NCI-H146 treated with DMSO at 0.1 percent for 48 hours (cell line): Measurements from ENCODE around the gene CSNK1A1.
"Not testable (repeated sequence)": the region's sequence is repeated elsewhere in the genome, so short reads cannot be mapped to it uniquely, and the experiment has no call there.

Source experiments
- DNase-seq: peaks from one replicate; lab custom pipeline; 2025; ENCODE audit not compliant: unreplicated experiment; lab: John Stamatoyannopoulos, UW

The CSNK1A1 gene

DNA sequence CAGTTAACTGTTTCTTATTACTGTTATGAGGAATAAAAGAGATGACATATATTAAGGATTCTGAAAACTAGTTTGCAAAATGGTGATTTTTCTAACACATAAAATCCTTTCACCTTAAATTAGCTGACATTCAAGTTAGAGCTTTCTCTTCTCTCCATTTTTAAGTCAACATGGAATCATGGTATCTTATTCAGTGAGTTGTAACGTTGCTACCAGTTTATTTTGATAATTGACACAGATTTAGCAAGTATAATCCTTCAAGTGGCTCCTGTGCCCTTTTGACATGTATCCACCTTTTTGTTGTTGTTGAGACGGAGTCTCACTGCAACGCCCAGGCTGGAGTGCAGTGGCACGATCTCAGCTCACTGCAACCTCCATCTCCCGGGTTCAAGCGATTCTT is 58.5 kb downstream of the CSNK1A1 start:
- no peak for DNase-seq

DNA sequence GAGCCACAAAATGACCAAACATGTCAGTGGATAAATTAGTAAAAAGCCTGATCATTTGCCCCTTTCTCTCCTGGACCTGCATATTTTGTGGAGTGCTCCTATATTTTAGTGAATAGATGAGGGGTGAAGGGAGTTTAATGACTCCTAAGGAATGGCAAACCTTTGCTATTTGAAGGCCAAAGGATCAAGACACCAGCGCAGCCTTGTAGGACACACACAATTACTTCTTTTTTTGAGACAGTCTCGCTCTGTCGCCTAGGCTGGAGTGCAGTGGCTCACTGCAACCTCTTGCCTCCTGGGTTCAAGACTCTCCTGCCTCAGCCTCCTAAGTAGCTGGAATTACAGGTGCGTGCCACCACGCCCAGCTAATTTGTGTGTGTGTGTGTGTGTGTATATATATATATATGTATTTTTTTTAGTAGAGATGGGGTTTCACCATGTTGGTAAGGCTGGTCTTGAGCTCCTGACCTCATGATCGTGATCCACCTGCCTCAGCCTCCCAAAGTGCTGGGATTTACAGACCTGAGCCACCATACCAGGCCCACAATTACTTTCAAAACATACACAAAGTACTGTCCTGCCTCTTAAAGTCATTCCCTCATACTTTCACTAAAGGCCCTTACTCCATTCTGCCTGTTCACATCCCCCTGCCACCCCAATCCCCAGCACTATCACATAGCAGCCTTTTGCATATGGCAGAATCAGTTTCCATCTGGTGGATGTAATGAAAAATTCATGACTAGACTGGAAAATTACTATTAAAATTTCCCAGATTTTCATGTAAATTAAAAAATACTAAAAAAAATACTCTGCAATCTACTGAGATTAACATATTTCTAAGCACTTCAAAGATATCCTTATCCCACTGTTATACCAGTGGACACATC is 60.4 kb downstream of the CSNK1A1 start:
- DNase-seq = no peak

DNA sequence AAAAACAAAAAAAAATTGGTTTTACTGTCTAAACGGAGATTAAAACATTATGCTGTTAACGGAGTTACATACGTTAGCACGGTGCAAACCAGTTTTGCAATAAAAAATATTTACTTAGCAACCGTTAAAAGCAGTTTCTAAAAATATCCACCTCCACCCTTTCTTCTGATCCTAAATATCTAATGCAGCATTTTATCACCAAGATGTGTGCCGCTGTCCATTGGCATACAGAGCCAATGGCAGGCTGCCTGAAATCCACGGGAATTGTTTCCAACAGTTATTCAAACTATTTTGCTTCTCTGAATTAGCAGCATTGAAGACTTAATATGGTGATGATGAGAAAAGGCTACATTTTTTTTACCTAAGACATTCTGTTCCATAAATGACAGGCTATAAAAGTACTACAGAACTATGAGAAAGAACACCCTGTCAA is 61.6 kb downstream of the CSNK1A1 start:
- no peak for DNase-seq

- no peak for DNase-seq
These were observed 62.5 kb downstream of the CSNK1A1 start for GRCh38 chr5:149488645-149489306.

GRCh38 chr5:149487672-149488071 is 63.6 kb downstream of the CSNK1A1 start:
- no peak for DNase-seq

- DNase-seq = no peak
These were observed 64.3 kb downstream of the CSNK1A1 start for GRCh38 chr5:149486726-149487635.

- DNase-seq = no peak
These were observed 65.3 kb downstream of the CSNK1A1 start for GRCh38 chr5:149485655-149486615.

- DNase-seq = no peak
These were observed 69.8 kb downstream of the CSNK1A1 start for GRCh38 chr5:149481485-149481884.

GRCh38 chr5:149478761-149479160 is 72.5 kb downstream of the CSNK1A1 start:
- no peak for DNase-seq

DNA sequence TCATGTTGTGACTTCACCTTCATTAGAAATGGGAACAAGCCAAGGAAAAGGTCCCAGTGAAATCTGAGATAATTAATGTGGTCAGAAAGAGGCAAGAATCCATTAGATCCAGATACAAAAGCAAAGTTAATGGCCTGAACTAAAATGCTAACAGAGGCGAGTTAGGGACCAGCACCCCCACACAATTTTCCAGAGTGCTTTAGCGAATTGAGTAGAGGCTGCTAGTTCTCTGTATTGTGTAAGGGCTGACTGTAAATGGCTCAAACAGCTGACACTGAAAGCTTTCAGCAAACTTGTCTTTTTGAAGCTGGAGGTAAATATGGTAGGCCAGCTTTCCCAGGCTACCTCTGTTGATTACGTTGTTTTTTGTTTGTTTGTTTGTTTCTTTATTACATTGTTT is 75.5 kb downstream of the CSNK1A1 start:
- DNase-seq = no peak

DNA sequence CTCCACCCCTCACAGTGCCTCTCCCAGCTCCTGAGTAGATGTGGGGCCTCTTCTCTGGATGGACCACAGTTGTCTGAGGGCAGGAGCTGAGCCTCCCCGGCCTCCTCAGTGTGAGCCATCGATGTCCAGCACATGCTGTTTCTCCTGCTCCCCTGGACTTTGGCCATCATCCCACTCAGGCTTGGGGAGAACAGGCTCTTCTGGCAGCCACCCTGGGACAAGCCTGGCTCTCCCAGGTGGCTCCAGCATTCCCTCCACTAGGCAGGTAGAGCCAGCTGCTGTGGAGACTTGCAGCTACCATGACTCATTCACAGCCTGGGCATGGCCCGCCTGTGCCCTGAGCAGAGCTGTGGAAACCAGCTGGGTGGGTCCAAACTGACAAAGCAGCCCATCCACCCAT is 77.0 kb downstream of the CSNK1A1 start:
- no peak for DNase-seq

DNA sequence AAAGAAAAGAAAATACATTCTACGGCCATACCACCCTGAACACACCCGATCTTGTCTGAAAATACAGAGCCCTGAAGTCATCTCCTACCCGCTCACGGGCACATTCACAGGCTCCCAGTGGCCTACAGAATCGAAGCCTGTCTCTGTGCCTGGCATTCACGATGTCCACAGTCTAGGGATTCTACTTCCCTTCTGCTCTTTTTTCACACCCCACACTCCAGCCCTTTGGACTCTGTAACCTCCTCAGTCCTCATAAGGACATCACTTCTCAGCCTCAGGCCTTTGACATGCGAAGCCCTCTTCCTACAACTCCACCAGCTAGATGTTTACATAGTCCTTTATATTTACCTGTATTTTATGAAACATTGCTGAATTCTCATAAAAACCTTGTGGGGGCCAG is 77.8 kb downstream of the CSNK1A1 start:
- DNase-seq = no peak

GRCh38 chr5:149472399-149472798 is 78.8 kb downstream of the CSNK1A1 start:
- no peak for DNase-seq

DNA sequence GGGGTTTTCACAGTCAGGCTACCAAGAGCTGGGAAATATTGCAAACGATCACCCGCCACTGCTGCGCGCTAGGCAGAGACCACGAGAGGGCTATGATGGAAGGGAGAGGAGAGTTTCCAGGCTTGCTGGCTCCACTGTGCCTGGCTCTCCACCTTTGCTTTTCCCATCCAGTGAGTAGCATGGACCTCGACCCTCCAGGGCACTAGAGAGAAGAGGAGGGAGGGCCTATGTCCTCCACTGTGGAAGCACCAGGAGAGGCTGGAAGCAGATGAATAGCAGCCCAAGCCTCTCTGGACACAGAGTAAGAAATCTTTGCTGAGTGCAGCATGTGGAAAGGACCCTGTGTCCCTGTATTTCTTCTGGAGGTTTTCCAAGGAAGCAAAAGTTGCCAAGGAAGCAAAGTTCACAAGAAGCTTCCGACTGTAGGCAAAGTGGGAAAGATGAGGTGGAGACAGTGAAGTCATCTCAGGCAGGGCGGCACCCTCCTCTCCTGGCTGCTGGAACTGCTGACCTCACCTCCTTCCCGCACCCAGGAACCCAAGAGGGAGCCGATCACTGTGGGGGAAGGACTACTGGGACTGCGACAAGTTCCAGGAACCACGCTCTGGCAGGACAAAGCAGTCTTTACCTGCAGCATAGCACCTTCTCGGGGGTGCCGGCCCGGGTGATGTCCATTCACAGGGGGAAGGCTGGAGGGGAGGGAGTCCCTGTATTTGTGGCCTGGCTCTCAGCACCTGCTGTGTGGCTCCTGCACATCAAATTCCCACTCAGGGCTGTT is 79.6 kb downstream of the CSNK1A1 start:
- no peak for DNase-seq

GRCh38 chr5:149470942-149471341 is 80.3 kb downstream of the CSNK1A1 start:
- no peak for DNase-seq

DNA sequence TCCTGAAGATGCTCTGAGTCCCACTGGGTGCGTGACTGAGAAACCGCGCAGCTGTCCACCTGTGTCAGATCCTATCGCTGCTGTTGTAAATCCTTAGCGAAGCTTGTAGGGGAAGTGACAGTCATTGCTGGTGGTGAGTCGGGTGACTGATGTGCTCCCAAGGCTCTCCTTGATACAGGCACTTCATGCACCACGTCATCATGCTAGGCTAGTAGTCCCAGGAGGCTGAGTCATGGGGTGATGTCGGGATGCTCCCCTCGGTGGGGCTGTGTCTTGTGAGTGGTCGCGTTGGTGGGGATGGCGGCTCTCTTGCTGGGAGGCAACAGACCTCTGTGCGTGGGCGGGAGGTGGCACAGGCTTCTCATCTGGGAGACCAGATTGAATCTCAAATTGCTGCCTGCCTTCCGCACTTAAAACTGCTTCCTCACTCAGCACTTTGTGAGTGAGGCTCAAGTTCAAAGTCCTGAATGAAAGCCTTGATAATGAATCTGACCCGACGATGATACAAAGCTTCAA is 84.7 kb downstream of the CSNK1A1 start:
- no peak for DNase-seq

DNA sequence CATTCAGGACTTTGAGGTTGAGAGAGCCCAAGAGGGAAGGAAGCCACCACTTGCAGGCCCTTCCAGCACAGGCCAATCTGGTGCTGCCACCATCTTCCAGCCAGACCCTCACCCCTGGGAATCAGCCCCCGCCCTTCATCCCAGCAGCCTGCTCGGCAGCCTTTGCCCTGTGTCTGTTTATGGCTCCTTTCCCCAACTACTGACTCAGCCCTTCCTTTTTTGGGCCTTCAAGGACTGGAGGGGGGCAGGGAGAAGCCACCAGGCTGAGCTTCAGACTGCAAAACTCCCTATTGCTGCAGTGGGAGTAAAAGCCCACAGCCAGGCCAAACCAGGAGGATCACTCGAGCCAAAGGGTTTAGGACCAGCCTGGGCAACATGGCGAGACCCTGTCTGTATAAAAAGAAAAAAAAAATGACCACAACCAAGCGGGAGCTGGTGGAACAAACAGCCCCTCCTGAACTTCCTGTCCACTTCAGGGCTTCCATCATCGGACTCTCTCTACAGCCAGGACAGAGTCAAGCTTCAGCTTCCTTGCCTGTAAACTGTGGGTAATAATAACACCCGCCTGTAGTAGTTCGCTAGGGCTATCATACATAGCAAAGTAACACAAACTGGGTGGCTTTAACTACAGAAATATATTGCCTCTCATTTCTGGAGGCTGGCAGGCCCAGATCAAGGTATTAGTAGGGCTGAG is 86.3 kb downstream of the CSNK1A1 start:
- no peak for DNase-seq

DNA sequence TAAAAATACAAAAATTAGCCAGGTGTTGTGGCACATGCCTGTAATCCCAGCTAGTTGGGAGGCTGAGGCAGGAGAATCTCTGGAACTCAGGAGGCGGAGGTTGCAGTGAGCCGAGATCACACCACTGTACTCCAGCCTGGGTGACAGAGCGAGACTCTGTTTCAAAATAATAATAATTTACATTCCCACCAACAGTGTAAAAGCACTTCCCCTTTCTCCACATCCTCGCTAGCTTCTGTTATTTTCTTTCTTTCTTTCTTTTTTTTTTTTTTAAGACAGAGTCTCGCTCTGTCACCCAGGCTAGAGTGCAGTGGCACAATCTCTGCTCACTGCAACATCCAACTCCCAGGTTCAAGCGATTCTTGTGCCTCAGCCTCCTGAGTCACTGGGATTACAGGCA is 89.3 kb downstream of the CSNK1A1 start:
- not testable (repeated sequence) for DNase-seq

DNA sequence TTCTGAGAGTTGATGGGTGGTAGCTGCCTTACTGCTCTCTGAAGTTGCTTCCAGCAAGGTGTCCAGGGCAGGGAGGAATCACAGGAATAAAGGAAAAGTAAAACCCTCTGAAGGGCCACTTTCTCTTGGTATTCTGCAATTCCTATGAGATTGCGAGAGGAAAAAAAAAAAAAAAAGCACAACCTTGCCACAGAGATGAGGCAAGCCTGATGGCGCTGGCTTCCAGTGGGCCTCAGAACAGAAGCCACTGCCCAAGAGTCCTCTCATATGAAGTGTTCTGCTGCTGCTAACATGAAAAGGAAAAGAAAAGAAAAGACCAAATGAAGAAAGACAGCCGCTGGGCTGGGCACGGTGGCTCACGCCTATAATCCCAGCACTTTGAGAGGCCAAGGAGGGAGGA is 91.3 kb downstream of the CSNK1A1 start:
- no peak for DNase-seq
